Esophagus (tissue), 2 donors: ENCODE data around the gene WFDC2. TPM values are rescaled to one million over a fixed set of nuclear protein-coding genes. Genes with fewer than 3 reads are reported as not detected.

Experiments used
- polyA plus RNA-seq, 2 donors: library from polyadenylated mRNA; stranded (reverse); fragments of 200-250 nt; gene quantifications; one replicate each; pipeline ENCODE4 v1.2.3, GENCODE V29; 2013
- donor health status: healthy with polysubstance abuse.
- donor health status: Bipolar disorder and iron deficiency.

WFDC2 gene
- polyA plus RNA-seq, 2 donors: 3.3 to 6.1 TPM

Other genes starting within 250 kb of the WFDC2 start
- gene SEMG2, start 248.4 kb upstream of the WFDC2 start, polyA plus RNA-seq: not detected
- 1,000 to 10,000 TPM; 1,481 to 1,882 TPM for gene SLPI, start 215.2 kb upstream of the WFDC2 start, polyA plus RNA-seq
- under 1 TPM; 0.04 TPM for gene RBPJL, start 162.9 kb upstream of the WFDC2 start, polyA plus RNA-seq
- under 1 TPM; 0.08 TPM for gene MATN4, start 161.5 kb upstream of the WFDC2 start, polyA plus RNA-seq
- gene SDC4, start 121.3 kb upstream of the WFDC2 start, polyA plus RNA-seq: 10 to 100 TPM; 49.4 to 64.6 TPM
- 10 to 100 TPM in 1 of 2 donors, 1 to 10 TPM in 1; 8.4 to 16.5 TPM for gene SYS1, start 106.6 kb upstream of the WFDC2 start, polyA plus RNA-seq
- under 1 TPM in 1 of 2 donors, not detected in 1; 0.13 TPM for gene TP53TG5, start 91.4 kb upstream of the WFDC2 start, polyA plus RNA-seq
- 10 to 100 TPM; 31.0 to 65.1 TPM for gene DBNDD2, start 61.5 kb upstream of the WFDC2 start, polyA plus RNA-seq
- 10 to 100 TPM; 38.7 to 40.9 TPM for gene PIGT, start 53.6 kb upstream of the WFDC2 start, polyA plus RNA-seq
- not detected for gene SPINT3, start 45.9 kb downstream of the WFDC2 start, polyA plus RNA-seq
- gene WFDC6, start 69.7 kb downstream of the WFDC2 start, polyA plus RNA-seq: not detected
- gene EPPIN, start 77.6 kb downstream of the WFDC2 start, polyA plus RNA-seq: not detected
- not detected for gene WFDC8, start 109.5 kb downstream of the WFDC2 start, polyA plus RNA-seq
- gene WFDC10A, start 160.0 kb downstream of the WFDC2 start, polyA plus RNA-seq: not detected
- not detected for gene WFDC9, start 161.5 kb downstream of the WFDC2 start, polyA plus RNA-seq
- gene WFDC11, start 200.5 kb downstream of the WFDC2 start, polyA plus RNA-seq: not detected
- gene WFDC13, start 232.3 kb downstream of the WFDC2 start, polyA plus RNA-seq: not detected
- under 1 TPM; 0.07 to 0.18 TPM for gene WFDC10B, start 235.3 kb downstream of the WFDC2 start, polyA plus RNA-seq